H4 (cell line): Measurements from ENCODE around the gene CEP72. TPM values are rescaled to one million over a fixed set of nuclear protein-coding genes. Genes with fewer than 3 reads are reported as not detected.
"Not testable (repeated sequence)": the region's sequence is repeated elsewhere in the genome, so short reads cannot be mapped to it uniquely, and the experiment has no call there.

Source experiments
- DNase-seq: peaks from one replicate; pipeline ENCODE4 v3.0.0-alpha.2; 2015; ENCODE audit warnings: low spot score
- total RNA-seq: library from RNA; depleted of rRNA; stranded (reverse); fragments of >200 nt; shearing (Covaris generic); gene quantifications from 2 replicates; pipeline ENCODE4 v1.2.3, GENCODE V29; 2014

The CEP72 gene
- total RNA-seq, 1 experiment from 2014 or later, result 4.8 TPM

GRCh38 chr5:600886-601541, 11.1 kb upstream of the CEP72 start:
- no peak for DNase-seq

GRCh38 chr5:601771-602465, 10.2 kb upstream of the CEP72 start:
- no peak for DNase-seq

- DNase-seq, result no peak
Measured at GRCh38 chr5:602466-603035, 9.6 kb upstream of the CEP72 start.

DNA sequence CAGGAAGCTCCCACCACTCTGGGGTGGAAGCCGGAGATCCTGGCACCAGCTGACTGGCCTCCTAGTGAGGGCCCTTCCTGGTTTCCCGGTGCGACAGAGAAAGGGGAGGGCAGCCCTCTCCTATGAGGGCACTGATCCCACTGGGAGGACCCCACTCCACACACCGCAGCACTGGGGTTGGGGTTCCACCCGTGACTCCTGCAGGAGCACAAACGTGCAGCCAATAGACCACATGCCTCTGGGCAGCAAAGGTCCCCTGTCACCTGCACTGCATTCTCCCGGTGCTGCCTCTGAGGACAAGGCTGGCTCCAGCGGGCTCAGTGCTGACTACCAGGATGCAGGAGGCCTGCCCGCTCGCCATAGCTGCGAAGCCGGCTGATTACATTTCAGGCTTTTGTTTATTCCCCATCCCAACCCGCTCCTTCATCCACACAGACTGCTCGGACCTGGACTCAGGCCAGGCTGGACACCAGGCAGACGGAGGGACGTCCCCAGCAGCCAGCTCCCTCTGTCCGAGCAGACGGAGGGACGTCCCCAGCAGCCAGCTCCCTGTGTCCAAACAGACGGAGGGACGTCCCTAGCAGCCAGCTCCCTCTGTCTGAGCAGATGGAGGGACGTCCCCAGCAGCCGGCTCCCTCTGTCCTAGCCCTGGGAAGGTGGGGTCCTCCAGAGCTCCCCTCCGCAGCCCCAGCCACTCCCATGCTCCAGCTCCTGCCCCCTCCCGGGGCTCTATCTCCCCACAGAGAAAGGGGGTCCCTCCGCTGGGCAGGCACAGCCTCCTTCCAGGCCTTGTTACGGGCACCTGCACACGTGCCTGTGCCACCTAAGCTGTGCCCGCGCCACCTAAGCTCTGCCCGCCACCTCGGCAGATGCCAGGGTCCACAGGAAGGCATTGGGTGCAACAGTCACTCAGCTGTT, 8.8 kb upstream of the CEP72 start:
- no peak for DNase-seq

- DNase-seq, result no peak
Measured at GRCh38 chr5:604391-604831, 7.7 kb upstream of the CEP72 start.

DNA sequence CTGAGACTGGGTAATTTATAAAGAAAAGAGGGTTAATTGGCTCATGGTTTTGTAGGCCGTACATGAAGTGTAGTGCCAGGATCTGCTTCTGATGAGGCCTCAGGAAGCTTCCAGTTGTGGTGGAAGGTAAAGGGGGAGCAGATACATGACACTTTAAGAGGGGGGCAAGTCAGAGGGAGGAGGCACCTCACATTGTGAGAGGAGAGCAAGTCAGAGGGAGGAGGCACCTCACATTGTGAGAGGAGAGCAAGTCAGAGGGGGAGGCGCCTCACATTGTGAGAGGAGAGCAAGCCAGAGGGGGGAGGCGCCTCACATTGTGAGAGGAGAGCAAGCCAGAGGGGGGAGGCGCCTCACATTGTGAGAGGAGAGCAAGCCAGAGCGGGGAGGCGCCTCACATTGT, 7.0 kb upstream of the CEP72 start:
- DNase-seq, result not testable (repeated sequence)

GRCh38 chr5:606061-606460, 6.1 kb upstream of the CEP72 start:
- no peak for DNase-seq

- DNase-seq, result no peak
Measured at GRCh38 chr5:606526-607399, 5.4 kb upstream of the CEP72 start.

DNA sequence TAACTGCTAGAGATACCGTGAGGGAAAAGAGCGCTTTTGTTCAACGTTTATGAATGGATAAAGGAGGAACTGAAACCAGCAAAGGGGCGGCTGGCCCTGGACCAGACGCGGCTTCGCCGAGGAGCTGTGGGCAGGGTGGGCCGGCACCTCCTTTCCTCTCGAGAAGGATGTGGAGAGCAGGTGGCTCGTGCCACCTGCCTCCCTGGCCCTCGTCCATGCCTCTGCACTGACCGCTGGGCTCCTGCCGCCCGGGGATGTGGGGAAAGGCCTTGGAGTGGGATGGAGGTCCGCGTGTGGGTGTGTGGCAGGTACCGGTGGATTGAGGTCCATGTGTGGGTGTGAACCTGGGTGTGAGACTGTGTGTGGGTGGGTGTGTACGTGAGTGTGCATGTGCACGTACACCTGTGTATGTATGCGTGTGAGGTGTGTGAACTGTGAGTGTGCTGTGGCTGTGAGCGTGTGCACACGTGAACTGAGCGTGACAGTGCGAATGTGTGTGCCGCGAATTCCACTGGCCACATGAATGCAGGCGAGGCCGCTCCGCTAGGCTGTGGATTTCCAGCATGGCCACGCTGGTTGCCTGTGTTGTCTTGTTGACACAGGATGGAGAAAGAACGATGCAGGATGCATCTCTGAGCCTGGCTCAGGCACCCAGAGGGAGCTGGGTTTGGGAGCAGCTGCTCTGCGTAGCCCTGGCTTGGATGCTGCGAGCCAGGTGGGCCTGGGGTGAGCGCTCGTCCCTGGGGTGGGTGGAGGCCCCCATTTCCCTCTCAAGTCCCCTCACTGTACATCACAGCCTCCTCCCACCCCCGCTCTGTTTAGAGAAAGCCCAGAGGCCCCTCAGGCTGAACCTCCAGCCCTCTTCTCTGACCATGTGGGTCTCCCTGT, 4.4 kb upstream of the CEP72 start:
- DNase-seq, result no peak

DNA sequence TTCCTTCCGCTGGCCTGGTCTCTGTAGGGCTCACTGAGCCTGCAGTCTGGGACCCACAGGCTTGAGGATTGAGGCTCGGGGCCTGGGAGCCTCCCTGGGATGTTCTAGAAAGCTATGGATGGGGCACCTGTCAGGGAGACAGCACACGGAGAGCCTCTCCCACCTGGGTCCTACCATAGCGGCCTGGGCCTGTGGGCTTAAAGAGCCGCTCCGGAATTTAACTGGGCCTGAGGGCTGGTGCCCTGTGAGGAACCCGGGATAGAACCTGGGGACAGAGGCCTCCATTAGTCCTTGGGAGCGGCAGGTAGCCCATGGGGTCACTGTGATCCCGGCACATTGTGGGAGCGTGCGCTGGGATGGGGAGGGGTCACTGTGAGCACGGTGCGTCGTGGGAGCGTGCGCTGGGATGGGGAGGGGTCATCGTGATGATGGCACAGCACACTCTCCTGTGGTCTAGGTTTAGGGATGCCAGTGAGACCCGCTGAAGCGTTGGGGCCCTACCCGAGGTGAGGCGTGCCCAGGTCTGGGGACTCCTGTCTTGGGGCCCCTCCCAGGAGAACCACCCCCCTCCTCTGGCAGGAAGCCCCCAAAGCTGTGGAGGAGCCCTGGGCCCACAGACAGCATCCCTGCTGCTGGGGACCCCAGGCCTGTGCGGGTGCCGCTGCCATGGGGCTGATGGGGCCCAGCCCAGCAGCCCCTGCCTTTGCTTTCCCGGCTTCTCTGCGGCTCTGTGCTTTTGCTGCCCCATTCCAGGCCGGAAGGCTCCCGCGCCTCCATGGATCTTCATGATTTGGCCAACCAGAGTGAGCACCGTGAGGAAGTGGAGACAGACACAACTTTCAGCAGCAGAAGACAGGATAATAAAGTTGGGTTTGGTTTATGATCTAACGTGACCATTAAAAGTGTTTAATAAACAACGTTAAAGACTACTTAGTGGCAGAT, 3.4 kb upstream of the CEP72 start:
- DNase-seq, result no peak

- no peak for DNase-seq
Measured at GRCh38 chr5:609506-609905, 2.6 kb upstream of the CEP72 start.

GRCh38 chr5:610011-610743, 2.0 kb upstream of the CEP72 start:
- no peak for DNase-seq

DNA sequence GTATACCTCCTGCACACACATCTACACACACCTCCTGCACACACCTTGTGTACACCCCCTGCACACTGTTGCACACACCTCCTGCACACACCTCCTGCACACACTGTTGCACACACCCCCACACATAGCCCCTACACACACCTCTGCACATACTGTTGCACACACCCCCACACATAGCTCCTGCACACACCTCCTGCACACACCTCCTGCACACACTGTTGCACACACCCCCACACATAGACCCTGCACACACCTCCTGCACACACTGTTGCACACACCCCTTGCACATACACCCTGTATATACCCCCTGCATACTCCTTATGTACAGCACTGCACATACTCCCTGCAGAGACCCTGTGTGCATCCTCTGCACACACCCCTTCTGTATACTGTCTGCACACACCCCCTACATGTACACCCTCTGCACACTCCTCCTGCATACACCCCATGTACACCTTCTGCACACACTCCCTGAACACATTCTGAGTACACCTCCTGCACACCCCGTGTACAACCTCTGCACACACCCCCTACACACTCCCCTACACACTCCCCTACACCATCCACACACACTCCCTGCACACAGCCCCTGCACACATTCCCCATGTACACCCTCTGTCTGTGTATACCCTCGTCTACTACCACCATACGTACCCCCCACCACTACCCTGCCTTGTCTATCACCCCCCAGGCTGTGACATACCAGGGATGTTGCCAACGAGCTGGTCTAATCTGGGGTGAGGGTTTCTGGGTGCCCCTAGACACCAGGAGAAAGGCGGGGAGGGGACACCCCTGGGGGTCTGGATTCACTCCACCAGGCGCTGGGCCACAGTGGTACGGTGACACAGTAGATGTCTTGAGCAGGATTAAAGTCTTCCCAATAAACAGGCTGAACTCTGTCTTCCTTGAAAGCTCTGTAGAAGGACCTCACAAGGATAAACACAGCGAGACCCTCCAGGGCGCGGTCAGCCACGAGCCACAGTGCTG, 1.1 kb upstream of the CEP72 start:
- no peak for DNase-seq

GRCh38 chr5:612498-613424, 621 bp downstream of the CEP72 start:
- DNase-seq, result no peak

DNA sequence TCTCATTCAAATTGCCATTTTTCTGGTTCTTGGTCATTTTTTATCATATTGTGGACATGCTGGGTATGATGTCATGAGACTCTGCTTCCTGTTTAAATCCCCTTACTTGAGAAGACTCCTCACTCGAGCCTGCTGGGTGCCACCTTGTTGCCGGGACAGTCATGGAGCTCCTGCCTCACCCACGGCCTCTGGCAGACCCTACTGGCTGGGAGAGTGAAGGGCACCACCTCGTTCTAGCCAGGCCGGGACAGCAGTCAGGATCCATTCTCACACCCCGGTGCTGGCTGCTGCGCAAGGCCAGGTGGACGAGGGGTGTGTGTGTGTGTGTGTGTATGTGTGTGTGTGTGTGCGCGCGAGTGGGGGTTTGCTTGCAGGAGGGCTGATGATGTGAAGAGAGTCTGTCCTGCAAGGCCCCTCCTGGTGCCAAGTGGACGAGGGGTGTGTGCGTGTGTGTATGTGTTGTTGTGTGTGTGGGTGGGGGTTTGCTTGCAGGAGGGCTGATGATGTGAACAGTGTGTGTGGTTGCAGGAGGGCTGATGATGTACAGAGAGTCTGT, 4.4 kb downstream of the CEP72 start:
- DNase-seq, result no peak

GRCh38 chr5:617896-618295, 5.8 kb downstream of the CEP72 start:
- no peak for DNase-seq
